Thyroid gland (tissue), 4 donors: ENCODE results near the gene MND1. TPM values are rescaled to one million over a fixed set of nuclear protein-coding genes. Genes with fewer than 3 reads are reported as not detected.

Source experiments
- DNase-seq, 2 donors: peaks; one replicate each; pipeline ENCODE4 v3.0.0-alpha.2; 2019
- H3K27ac ChIP-seq, 3 donors: fragments of 200-600 bp; sonication (generic); 1 replicate in 2 of 3; 2 replicates in 1 of 3; pipeline ENCODE4 v1.5.1; 2016 to 2019; ENCODE audit warnings: mild to moderate bottlenecking in 1 of 3, moderate library complexity in 1 of 3
- H3K27me3 ChIP-seq: fragments of 200-600 bp; sonication (generic); one replicate; pipeline ENCODE4 v1.5.1; 2019
- H3K36me3 ChIP-seq, 2 donors: fragments of 200-600 bp; sonication (generic); one replicate each; pipeline ENCODE4 v1.5.1; 2016 to 2019
- H3K4me1 ChIP-seq, 2 donors: fragments of 200-600 bp; sonication (generic); one replicate each; pipeline ENCODE4 v1.5.1; 2017 to 2019
- H3K4me3 ChIP-seq, 3 donors: fragments of 200-600 bp; sonication (generic); replicated peaks in 1 of 3; 1 replicate in 2 of 3; 2 replicates in 1 of 3; pipeline ENCODE4 v1.5.1; 2016; ENCODE audit warnings: mild to moderate bottlenecking in 1 of 3
- H3K9me3 ChIP-seq: fragments of 200-600 bp; sonication (generic); one replicate; pipeline ENCODE4 v1.5.1; 2017
- POLR2A ChIP-seq, 2 donors: fragments of 450-650 bp; IDR thresholded peaks; one replicate each; pipeline ENCODE4 v1.6.1; 2017; ENCODE audit warnings: antibody characterized with exemption in 2 of 2, mild to moderate bottlenecking in 2 of 2, moderate library complexity in 1 of 2
- WGBS, 2 donors: methylation state at CpG; one replicate each; pipeline ENCODE4 v1.1.5; 2017; 5-methylcytosine and 5-hydroxymethylcytosine counted together
- intact Hi-C: fragments of 100-400 bp; cut with DNase I; formaldehyde crosslinking; loops from one replicate; pipeline ENCODE4 v1.15.1; 2023
- total RNA-seq, 4 donors: library from RNA; depleted of rRNA; stranded (reverse); fragments of >200 nt; gene quantifications; one replicate each; pipeline ENCODE4 v1.2.3, GENCODE V29; 2016
- TF ChIP-seq, protein P1 (sequence below), 6 experiments: fragments of 200-600 bp in 3 of 6; fragments of 450-650 bp in 3 of 6; sonication (generic) in 3 of 6; IDR thresholded peaks; one replicate each; pipeline ENCODE4 v1.5.1; 2016 to 2019; ENCODE audit warnings: antibody characterized with exemption in 6 of 6, mild to moderate bottlenecking in 2 of 6, inconsistent platforms in 1 of 6, moderate library complexity in 1 of 6

The MND1 gene
- total RNA-seq, 4 donors from 2014 or later: 0.89 to 1.6 TPM; not detected in 2

DNA sequence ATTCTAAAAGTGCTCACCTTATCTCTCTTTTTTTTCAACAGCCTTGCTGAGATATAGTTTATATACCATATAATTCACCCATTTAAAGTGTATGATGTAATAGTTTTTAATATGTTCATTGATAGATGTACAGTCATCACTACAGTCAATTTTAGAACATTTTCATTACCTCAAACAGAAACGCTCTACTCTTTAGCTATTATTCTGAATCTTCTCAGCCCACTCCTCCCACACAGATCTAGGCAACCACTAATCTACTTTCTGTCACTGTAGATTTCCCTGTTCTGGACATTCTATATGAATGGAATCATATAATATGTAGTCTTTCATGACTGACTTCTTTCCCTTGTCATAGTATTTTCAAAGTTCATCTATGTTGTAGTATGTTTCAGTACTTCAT lies 22.6 kb downstream of the MND1 start:
- Histone ChIP-seq H3K27ac (no peak overlapping the region), H3K36me3 (no peaks in the 10 kb centered on the region), H3K4me3 (no peak overlapping the region), H3K4me1 (peaks cover 0 to 3% of the 10 kb centered on the region in 2 donors), H3K27me3 (no peaks in the 10 kb centered on the region), H3K9me3 (no peaks in the 10 kb centered on the region)
- no peak for TF ChIP-seq POLR2A (IDR thresholded peaks at IDR 0.05)
- TF ChIP-seq, protein P1, sequence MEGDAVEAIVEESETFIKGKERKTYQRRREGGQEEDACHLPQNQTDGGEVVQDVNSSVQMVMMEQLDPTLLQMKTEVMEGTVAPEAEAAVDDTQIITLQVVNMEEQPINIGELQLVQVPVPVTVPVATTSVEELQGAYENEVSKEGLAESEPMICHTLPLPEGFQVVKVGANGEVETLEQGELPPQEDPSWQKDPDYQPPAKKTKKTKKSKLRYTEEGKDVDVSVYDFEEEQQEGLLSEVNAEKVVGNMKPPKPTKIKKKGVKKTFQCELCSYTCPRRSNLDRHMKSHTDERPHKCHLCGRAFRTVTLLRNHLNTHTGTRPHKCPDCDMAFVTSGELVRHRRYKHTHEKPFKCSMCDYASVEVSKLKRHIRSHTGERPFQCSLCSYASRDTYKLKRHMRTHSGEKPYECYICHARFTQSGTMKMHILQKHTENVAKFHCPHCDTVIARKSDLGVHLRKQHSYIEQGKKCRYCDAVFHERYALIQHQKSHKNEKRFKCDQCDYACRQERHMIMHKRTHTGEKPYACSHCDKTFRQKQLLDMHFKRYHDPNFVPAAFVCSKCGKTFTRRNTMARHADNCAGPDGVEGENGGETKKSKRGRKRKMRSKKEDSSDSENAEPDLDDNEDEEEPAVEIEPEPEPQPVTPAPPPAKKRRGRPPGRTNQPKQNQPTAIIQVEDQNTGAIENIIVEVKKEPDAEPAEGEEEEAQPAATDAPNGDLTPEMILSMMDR (IDR thresholded peaks at IDR 0.05): no peak
- no peak for DNase-seq
- WGBS, 2 donors: 90 to 95% methylated on average over 1 of the region's 1 CpG
- intact Hi-C loops: no loop called here

DNA sequence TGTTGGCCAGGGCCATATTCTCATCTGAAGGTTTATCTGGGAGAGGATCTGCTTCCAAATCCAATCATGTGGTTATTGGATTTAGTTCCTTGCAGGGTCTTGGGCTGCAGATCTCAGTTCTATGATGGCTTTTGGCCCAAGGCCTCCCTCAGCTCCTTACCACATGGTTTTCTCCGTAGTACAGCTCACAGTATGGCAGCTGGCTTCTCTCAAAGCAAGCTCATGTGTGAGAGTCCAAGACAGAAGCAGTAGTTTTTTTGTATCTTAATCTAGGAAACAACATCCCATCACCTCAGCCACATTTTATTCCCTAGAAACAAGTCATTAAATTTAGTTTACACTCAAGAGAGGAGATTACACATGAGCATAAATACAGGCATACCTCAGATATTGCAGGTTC lies 24.5 kb downstream of the MND1 start:
- Histone ChIP-seq H3K4me1 (no peaks in the 10 kb centered on the region), H3K9me3 (no peaks in the 10 kb centered on the region), H3K36me3 (no peaks in the 10 kb centered on the region), H3K27ac (no peak overlapping the region), H3K27me3 (no peaks in the 10 kb centered on the region), H3K4me3 (no peak overlapping the region)
- no peak for DNase-seq
- intact Hi-C loops: no loop called here
- WGBS, 2 donors: 88 to 100% methylated on average over 1 of the region's 1 CpG
- TF ChIP-seq, protein P1 (IDR thresholded peaks at IDR 0.05): no peak
- TF ChIP-seq POLR2A (IDR thresholded peaks at IDR 0.05): no peak

DNA sequence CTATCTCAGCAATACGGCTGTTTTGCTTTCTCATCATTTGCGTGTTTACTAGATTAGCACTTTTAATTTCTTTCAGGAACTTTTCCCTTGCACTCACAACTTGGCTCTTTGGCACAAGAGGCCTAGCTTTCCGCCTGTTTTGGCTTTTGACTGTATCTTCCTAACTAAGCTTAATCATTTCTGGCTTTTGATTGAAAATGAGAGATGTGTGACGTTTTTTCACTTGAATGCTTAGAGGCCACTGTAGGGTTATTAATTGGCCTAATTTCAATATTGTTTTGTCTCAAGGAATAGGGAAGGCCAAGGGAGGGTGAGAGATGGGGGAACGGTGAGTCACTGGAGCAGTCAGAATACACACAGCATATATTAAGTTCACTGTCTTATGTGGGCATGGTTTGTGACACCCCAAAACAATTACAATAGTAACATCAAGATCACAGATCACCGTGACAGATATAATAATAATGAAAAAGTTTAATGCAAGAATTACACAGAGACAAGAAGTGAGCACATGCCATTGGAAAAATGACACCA lies 27.3 kb downstream of the MND1 start:
- Histone ChIP-seq H3K36me3 (no peaks in the 10 kb centered on the region), H3K27ac (no peak overlapping the region), H3K9me3 (no peaks in the 10 kb centered on the region), H3K27me3 (no peaks in the 10 kb centered on the region), H3K4me1 (no peaks in the 10 kb centered on the region), H3K4me3 (no peak overlapping the region)
- TF ChIP-seq, protein P1 (IDR thresholded peaks at IDR 0.05): no peak
- no peak for TF ChIP-seq POLR2A (IDR thresholded peaks at IDR 0.05)
- intact Hi-C loops: no loop called here
- 87 to 96% methylated on average over 6 of the region's 6 CpGs for WGBS, 2 donors
- no peak for DNase-seq

DNA sequence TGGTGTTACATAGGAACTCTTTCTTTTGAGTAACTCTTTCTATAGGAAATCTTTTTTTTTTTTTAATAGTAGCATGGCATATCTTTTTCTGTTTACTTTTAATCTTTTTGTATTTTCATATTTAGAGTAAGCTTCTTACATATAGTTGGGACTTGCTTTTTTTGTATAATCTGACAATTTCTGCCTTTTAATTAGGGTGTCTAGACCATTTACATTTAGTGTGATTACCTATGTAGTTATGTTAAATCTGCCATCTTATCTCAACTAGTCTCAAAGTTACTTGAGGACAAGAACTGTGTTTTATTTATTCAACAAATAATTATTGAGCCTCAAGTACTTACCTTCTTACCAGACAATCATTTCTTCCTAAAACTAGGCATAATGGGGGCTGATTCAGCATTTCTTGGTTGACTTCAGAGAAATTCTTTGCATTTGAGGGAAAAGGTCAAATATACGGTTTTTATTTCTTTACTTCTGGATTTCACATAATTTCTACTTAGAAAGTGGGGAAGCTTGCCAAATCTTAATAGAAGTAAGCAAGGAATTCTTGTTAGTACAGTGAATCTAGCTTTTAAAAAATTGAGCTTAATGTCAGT lies 28.6 kb downstream of the MND1 start:
- TF ChIP-seq, protein P1 (IDR thresholded peaks at IDR 0.05): no peak
- TF ChIP-seq POLR2A (IDR thresholded peaks at IDR 0.05): no peak
- Histone ChIP-seq H3K4me1 (no peaks in the 10 kb centered on the region), H3K4me3 (no peak overlapping the region), H3K27ac (no peak overlapping the region), H3K27me3 (no peaks in the 10 kb centered on the region), H3K36me3 (no peaks in the 10 kb centered on the region), H3K9me3 (no peaks in the 10 kb centered on the region)
- WGBS, 2 donors: 88 to 89% methylated on average over 1 of the region's 1 CpG
- no peak for DNase-seq
- intact Hi-C loops: no loop called here

DNA sequence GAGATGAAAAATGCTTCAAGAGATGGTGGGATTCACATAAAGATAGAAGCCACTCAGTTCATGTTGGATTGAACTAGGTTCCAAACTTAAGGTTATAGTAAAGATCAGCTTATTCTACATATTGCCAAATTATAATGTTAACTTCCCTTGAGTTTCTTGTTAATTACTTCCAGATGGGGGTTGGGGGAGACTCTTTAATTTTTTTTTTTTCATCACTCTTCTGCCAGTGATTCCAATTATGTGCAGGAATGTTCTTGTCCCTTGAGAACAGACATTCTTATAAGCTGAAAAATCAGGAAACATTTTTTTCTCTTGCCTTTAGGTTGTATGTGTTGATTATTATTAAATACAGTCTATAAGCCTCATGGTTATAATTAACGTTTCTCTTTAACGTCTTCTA lies 30.0 kb downstream of the MND1 start:
- Histone ChIP-seq H3K27ac (no peak overlapping the region), H3K4me1 (no peaks in the 10 kb centered on the region), H3K27me3 (no peaks in the 10 kb centered on the region), H3K36me3 (no peaks in the 10 kb centered on the region), H3K4me3 (no peak overlapping the region), H3K9me3 (no peaks in the 10 kb centered on the region)
- TF ChIP-seq POLR2A (IDR thresholded peaks at IDR 0.05): no peak
- TF ChIP-seq, protein P1 (IDR thresholded peaks at IDR 0.05): no peak
- intact Hi-C loops: no loop called here
- no peak for DNase-seq
- WGBS, 2 donors: 74 to 79% methylated on average over 2 of the region's 2 CpGs
